HG03045 (cell line): ENCODE results near the gene ZXDC.

ENCODE experiments used
- ATAC-seq: cut with Tn5 transposase; IDR thresholded peaks from one replicate; pipeline ENCODE4 v1.9.1; 2021; ENCODE audit warnings: mild to moderate bottlenecking, moderate library complexity; ENCODE audit not compliant: unreplicated experiment

Gene ZXDC

DNA sequence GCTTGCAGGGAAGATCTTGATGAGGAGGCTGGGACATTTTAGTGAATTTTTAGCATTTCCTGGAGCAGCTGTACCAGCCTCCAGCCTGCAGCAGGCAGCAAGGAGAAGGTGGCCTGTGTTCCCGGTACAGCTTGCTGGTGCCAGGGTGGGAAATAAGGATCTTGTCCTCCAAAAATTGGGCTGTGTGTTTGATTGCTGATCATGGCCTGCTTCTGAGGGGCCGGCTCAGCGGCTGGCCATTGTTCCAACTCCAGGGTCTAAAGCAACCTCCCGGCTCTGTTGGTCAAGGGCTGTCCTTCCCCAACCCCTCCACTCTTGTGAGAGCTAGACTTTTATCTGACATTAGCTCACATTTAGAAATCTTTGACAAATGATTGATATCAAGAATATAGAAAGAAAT, 75.9 kb downstream of the ZXDC start:
- ATAC-seq, result no peak

- no peak for ATAC-seq
Measured at GRCh38 chr3:126399351-126399735, 76.3 kb downstream of the ZXDC start.

GRCh38 chr3:126398423-126399350, 77.0 kb downstream of the ZXDC start:
- no peak for ATAC-seq

DNA sequence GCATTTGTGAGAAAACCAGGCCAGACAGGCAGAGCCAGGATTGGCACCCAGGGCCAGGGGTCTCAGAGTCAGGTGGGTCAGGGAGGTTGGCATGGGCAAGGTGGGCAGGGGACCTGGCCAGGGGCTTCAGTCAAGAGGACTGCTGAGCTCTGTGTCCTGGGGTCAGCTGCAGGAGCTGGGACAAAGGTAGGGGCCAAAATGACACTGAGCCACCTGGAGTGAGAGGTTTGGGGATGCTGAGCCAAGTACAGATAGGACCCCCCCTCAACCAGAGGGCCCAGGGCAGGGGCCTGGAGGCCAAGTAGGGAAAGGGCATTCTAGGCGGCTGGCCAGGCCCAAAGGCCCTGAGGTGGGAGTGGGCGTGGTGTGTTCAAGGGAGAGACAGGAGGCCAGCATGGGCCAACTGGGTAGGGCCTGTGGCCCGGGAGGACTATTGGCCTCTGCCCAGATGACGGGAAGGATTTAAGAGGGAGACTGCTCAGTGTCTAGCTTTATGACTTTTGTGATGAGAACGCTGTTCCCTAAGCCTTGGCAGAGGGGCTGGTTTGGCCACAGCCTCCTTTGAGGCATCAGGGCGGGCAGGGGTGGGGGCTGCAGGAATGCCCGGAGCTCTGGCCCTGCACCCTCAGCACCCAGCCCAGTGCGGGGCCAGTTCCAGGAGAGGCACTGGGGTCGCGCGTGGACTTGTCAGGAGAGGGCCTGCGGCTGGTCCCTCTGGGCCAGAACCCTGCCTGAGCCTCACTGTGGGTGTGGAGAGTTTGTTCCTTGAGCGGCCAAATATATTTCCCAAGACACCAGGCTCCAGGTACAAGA, 77.9 kb downstream of the ZXDC start:
- no peak for ATAC-seq

DNA sequence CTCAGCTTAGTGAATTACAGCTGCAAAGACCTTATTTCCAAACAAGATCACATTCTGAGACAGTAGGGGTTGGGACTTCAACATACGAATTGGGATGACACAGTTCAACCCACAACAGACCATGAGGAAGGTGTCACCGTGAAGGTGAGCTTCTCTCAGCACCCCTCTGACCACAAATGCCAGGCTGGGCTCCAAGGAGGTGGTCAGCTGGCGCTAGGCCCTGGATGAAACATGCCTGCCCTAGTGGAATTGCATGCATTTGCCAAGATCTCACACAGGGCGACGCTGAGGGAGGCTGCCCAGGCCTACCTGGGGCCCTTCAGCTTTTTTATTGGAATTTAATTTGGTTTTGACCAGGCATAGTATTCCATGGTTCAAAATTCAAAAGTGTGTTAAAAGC, 79.2 kb downstream of the ZXDC start:
- ATAC-seq, result no peak

DNA sequence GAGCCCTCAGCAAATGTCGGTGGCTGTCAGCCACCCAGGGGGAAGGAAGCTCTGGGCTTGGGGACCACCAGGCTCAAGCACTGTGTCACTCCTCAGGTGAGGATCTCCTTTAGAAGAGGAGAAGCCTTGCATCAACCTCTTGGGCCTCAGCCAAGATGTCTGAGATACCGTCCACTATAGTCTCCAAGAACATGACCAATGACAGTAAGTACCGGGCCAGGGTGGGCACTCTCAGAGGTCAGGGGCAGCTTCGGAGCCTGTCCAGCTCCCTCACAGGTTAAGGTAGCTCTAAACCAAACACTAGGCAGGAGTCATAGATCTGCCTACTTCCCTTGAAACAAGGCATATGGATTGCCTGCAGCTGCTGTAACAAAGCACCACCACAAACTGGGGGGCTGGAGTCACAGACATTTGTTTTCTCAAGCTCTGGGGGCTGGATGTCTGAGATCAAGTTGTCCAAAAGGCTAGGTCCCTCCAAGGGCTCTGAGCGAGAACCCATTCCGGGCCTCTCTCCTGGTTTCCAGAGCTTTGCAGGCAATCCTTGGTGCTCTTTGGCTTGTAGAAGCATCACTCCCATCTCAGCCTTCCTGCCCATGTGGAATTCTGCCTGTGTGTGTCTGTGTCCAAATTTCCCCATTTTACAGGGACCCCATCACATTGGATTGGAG, 79.7 kb downstream of the ZXDC start:
- ATAC-seq, result no peak

DNA sequence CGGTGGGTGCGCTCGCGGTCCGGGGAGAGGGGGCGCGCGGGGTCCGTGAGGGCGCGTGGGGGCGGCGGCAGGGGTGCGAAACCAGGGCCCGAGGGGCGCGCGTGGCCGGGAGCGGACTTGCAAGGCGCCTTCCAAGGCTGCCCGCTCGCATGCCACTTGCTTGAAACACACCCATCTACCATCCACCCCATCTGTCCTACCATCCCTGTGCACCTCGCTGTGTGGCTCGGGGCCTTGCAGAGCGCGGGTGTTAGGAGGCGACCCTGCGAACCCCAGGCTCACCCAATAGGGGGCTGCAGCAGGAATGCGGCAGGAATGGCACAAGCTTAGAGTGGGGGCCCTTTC, 80.7 kb downstream of the ZXDC start:
- ATAC-seq, result no peak

DNA sequence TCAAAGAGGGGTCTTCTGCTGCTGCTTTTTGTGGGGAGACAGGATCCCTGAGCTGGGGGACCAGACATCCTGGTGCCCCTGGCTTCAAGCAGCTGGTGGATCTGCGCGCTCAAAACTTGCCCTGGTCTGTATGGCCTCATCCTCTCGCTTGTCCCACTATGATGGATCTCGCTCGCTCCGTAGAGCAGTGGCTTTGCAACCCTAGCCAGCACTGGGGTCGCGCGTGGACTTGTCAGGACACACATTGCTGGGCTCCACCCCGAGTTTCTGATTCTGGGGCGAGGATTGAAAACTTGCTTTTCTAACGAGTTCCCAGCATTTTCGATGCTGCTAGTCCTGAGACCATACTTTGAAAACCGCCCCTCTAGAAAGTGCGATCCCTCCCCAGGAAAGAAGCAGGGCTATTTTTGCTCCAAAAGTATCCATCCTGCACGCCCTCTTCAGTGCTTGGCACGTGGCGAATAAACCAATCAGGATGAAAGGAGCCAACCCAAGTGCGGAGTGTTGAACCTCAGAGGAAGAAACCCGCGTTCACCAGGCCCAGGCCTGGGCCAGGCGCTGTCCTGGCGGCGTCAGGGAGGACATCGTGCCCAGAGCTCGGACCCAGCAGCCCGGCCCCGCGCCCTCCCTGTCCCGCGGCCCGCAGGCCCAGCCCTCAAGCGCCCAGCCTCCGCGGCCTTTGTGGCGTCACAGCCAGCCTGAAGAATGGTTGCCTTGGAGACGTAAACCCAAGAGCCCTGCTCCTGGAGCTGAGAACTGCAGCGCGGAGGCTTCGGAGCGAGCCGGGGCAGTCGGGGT, 81.3 kb downstream of the ZXDC start, which contains the start of gene CFAP100:
Gene CFAP100 (plus strand): TSS at position 731 of the 798 bp plus-strand sequence. CDS start 1,092 bp downstream, outside the sequence.
- ATAC-seq, result no peak

DNA sequence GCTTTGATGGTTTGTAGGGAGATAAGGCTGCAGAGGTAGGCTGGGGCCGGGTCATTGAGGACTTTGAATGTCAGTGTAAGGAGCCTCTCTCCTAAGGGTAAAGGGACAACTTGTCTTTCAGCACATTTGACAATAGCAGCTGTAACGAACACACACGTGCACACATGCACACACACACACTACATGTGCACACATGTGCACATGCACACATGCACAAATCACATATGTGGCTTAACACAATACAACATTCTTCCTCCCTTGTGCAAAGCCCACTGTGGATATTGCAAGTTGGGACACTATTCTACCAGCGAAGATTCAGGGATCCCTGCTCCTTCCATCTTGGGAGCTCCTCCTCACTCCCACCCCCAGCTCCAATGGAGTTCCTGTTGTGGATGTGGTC, 82.1 kb downstream of the ZXDC start:
- no peak for ATAC-seq

DNA sequence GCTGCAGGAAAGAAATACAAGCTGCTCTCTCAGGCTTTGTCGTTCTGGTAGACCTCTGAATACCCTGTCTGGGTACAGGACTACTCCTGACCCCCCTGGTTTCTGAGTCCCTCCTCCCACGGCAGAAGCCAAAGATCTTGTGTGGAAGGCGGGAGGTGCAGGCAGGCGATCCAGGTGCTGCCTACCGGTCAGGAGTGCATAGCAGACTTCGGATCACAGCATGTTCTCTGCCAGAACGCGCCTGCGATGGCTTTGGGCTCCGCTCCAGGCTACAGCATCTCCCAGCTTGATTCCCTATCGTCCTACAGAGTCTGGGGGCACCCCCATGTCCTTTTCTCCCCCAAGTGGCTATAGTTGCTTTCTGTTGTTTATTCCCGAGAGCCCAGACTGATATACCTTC, 83.4 kb downstream of the ZXDC start:
- no peak for ATAC-seq

DNA sequence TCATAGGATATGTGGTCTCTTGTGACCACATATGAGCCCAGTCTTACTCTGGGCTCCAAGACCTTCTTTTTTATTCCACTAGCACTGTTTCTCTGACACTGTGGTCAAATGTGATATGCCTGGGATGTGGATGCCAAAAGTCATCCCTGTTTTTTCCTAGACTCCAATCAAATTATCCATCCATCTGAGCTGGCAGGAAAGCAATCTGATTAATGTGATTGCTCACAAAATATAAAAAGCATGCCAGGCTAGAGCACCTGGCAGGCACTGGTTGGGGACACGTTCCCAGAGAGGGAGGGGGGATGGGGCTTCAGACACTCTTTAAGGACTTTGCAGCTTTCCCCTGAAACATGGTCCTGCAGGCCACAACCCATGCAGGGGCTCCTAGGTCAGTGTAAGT, 84.1 kb downstream of the ZXDC start:
- ATAC-seq, result no peak

GRCh38 chr3:126390751-126391150, 84.9 kb downstream of the ZXDC start:
- no peak for ATAC-seq

DNA sequence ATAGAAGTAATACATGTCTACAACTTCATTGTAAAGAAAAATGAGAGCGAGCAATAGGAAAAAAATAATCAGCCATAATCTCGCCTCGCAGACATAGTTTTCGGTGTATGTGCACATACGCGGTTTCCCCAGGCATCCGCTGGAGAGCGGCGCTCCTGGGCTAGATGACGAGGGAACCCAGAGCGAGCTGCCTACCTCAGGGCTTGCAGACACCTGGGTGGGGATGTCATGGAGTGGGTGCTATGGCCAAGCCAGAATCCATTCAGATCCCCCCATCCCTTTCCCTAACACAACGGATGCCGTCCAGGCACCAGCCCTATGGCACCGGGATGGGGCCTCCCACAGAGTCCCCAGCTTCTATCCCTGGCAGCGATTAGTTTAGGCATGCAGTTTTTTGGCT, 85.5 kb downstream of the ZXDC start:
- no peak for ATAC-seq

DNA sequence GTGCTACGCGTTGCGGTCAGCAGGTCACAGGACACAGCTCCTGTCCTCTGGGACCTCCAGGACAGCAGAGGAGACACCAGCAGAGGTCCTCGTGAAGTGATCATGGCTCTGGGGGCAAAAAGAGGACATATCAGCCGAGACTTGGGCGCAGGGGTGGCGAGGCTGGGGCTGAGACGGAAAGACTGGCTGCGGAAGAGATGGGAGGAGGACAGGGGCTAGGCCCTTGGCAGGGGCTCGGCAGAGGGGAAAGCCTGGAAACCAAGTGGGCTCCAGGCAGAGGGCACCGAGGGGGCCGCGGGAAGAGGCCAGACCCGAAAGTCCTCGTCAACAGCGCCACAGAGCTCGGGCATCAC, 85.9 kb downstream of the ZXDC start:
- no peak for ATAC-seq

GRCh38 chr3:126389112-126389793, 86.4 kb downstream of the ZXDC start:
- ATAC-seq, result peak; percentile 55
